Measurements from ENCODE around the gene PLEKHM1. TPM values are rescaled to one million over a fixed set of nuclear protein-coding genes. Genes with fewer than 3 reads are reported as not detected.

PLEKHM1 gene
- total and polyA plus RNA-seq, 2 of the 13 experiments (the other 11 are each of a cell fraction or from before 2014, with no cell fraction given) = 7.6 to 13.5 TPM

DNA sequence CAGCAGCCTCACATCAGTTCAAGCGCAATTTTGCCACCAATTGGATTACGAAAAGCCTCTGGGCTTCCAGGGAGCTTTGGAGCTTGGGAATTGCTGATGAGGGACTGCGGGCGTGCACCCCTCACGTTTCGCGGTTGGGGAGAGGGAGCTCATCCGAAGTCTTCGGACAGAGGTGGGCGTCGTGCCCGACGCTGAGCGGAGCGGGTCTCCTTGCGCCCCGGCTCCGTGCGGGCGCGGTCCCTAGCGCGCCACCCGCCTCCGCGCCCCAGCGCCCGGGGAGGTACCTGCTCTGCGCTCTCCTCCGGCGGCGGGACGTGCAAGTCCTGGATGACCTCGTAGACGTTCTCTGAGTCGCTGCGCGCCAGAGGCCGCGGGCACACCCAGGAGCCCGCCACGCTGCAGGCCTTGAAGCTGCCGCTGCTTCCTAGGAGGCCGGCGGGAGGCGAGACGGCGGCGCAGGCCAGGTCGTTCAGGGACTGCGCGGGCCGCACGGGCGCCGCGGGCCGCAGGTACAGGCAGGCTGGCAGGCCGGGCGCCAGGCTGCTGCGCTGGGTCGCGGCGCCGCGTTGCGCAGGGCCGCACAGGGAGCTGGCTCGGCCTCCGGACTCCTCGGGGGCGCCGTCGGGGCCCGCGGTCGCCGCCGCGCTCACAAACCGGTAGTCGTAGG is 61.0 kb downstream of the PLEKHM1 start (continued):
- no peak for TF ChIP-seq ZBTB8A (CRISPR knock-in tag; IDR thresholded peaks at IDR 0.05; ENCODE audit: borderline replicate concordance, low read depth)
- TF ChIP-seq SSRP1 (CRISPR knock-in tag; IDR thresholded peaks at IDR 0.05) = no peak
- no peak for TF ChIP-seq SIN3B (IDR thresholded peaks at IDR 0.05; ENCODE audit: low read length)
- TF ChIP-seq, protein P1, sequence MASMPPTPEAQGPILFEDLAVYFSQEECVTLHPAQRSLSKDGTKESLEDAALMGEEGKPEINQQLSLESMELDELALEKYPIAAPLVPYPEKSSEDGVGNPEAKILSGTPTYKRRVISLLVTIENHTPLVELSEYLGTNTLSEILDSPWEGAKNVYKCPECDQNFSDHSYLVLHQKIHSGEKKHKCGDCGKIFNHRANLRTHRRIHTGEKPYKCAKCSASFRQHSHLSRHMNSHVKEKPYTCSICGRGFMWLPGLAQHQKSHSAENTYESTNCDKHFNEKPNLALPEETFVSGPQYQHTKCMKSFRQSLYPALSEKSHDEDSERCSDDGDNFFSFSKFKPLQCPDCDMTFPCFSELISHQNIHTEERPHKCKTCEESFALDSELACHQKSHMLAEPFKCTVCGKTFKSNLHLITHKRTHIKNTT (CRISPR knock-in tag; IDR thresholded peaks at IDR 0.05) = no peak
- TF ChIP-seq ZNF44 (CRISPR knock-in tag; IDR thresholded peaks at IDR 0.05) = no peak
- TF ChIP-seq SNAI1 (CRISPR knock-in tag; IDR thresholded peaks at IDR 0.05; ENCODE audit: borderline replicate concordance) = no peak
- TF ChIP-seq, protein P2, sequence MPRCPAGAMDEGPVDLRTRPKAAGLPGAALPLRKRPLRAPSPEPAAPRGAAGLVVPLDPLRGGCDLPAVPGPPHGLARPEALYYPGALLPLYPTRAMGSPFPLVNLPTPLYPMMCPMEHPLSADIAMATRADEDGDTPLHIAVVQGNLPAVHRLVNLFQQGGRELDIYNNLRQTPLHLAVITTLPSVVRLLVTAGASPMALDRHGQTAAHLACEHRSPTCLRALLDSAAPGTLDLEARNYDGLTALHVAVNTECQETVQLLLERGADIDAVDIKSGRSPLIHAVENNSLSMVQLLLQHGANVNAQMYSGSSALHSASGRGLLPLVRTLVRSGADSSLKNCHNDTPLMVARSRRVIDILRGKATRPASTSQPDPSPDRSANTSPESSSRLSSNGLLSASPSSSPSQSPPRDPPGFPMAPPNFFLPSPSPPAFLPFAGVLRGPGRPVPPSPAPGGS (CRISPR knock-in tag; IDR thresholded peaks at IDR 0.05) = peak; percentile 14; the same call in 1 of the 2 replicates
- peak; percentile 98 for TF ChIP-seq MTF2 (CRISPR knock-in tag; IDR thresholded peaks at IDR 0.05; ENCODE audit: borderline replicate concordance)
- no peak for TF ChIP-seq SOX13 (IDR thresholded peaks at IDR 0.05)
- no peak for TF ChIP-seq SOX13 (CRISPR knock-in tag; conservative IDR thresholded peaks at IDR 0.05 in 1 of 2, IDR thresholded peaks at IDR 0.05 in 1 of 2)
- TF ChIP-seq DNMT1 (CRISPR knock-in tag; IDR thresholded peaks at IDR 0.05) = no peak
- no peak for TF ChIP-seq TAF15 (IDR thresholded peaks at IDR 0.05; ENCODE audit: low read depth, low read length, poor library complexity, severe bottlenecking)
- TF ChIP-seq ZNF850 (CRISPR knock-in tag; conservative IDR thresholded peaks at IDR 0.05) = no peak
- no peak for TF ChIP-seq FOXJ3 (CRISPR knock-in tag; IDR thresholded peaks at IDR 0.05; ENCODE audit: borderline replicate concordance)
- TF ChIP-seq, protein P3, sequence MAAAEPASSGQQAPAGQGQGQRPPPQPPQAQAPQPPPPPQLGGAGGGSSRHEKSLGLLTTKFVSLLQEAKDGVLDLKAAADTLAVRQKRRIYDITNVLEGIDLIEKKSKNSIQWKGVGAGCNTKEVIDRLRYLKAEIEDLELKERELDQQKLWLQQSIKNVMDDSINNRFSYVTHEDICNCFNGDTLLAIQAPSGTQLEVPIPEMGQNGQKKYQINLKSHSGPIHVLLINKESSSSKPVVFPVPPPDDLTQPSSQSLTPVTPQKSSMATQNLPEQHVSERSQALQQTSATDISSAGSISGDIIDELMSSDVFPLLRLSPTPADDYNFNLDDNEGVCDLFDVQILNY (CRISPR knock-in tag; conservative IDR thresholded peaks at IDR 0.05) = no peak
- no peak for TF ChIP-seq KLF9 (CRISPR knock-in tag; IDR thresholded peaks at IDR 0.05; ENCODE audit: low read depth)
- TF ChIP-seq ISX (CRISPR knock-in tag; conservative IDR thresholded peaks at IDR 0.05) = no peak
- TF ChIP-seq SRSF9 (IDR thresholded peaks at IDR 0.05; ENCODE audit: borderline replicate concordance, insufficient read depth, low read depth, low read length, poor library complexity, severe bottlenecking) = no peak
- no peak for TF ChIP-seq ZNF382 (CRISPR knock-in tag; IDR thresholded peaks at IDR 0.05; ENCODE audit: borderline replicate concordance)
- TF ChIP-seq, protein P4, sequence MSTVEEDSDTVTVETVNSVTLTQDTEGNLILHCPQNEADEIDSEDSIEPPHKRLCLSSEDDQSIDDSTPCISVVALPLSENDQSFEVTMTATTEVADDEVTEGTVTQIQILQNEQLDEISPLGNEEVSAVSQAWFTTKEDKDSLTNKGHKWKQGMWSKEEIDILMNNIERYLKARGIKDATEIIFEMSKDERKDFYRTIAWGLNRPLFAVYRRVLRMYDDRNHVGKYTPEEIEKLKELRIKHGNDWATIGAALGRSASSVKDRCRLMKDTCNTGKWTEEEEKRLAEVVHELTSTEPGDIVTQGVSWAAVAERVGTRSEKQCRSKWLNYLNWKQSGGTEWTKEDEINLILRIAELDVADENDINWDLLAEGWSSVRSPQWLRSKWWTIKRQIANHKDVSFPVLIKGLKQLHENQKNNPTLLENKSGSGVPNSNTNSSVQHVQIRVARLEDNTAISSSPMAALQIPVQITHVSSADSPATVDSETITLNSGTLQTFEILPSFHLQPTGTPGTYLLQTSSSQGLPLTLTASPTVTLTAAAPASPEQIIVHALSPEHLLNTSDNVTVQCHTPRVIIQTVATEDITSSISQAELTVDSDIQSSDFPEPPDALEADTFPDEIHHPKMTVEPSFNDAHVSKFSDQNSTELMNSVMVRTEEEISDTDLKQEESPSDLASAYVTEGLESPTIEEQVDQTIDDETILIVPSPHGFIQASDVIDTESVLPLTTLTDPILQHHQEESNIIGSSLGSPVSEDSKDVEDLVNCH (CRISPR knock-in tag; IDR thresholded peaks at IDR 0.05) = no peak
- TF ChIP-seq, protein P5, sequence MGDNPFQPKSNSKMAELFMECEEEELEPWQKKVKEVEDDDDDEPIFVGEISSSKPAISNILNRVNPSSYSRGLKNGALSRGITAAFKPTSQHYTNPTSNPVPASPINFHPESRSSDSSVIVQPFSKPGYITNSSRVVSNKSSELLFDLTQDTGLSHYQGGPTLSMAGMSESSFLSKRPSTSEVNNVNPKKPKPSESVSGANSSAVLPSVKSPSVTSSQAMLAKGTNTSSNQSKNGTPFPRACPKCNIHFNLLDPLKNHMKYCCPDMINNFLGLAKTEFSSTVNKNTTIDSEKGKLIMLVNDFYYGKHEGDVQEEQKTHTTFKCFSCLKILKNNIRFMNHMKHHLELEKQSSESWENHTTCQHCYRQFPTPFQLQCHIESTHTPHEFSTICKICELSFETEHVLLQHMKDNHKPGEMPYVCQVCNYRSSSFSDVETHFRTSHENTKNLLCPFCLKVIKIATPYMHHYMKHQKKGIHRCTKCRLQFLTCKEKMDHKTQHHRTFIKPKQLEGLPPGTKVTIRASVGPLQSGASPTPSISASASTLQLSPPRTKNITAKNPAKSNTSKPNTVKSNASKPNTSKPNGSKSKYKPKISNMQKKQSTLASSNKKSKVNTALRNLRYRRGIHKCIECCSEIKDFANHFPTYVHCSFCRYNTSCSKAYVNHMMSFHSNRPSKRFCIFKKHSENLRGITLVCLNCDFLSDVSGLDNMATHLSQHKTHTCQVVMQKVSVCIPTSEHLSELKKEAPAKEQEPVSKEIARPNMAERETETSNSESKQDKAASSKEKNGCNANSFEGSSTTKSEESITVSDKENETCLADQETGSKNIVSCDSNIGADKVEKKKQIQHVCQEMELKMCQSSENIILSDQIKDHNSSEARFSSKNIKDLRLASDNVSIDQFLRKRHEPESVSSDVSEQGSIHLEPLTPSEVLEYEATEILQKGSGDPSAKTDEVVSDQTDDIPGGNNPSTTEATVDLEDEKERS (CRISPR knock-in tag; IDR thresholded peaks at IDR 0.05) = no peak
